K562 (cell line): ENCODE results near the gene VSTM2B.

Source experiments
- CHD2 ChIP-seq: IDR thresholded peaks from 2 replicates; pipeline ENCODE4 v1.6.1; 2011; ENCODE audit warnings: low read depth, low read length
- CTCF ChIP-seq, 3 experiments: IDR thresholded peaks in 2 of 3; conservative IDR thresholded peaks in 1 of 3; 2 replicates each; pipeline ENCODE4 v1.5.1; 2011 to 2012; ENCODE audit warnings: low read length in 3 of 3, mild to moderate bottlenecking in 3 of 3, control low read depth in 2 of 3, improper control_type of control experiment in 1 of 3, inconsistent platforms in 1 of 3, low read depth in 1 of 3, mixed read lengths in 1 of 3, moderate library complexity in 1 of 3; ENCODE audit not compliant: insufficient read depth in 2 of 3
- EGR1 ChIP-seq: fragments of 450-650 bp; conservative IDR thresholded peaks from 2 replicates; pipeline ENCODE4 v1.6.1; 2017; ENCODE audit warnings: mild to moderate bottlenecking
- HDAC6 ChIP-seq: IDR thresholded peaks from 2 replicates; pipeline ENCODE4 v1.6.1; 2012; ENCODE audit warnings: low read depth, mild to moderate bottlenecking, control low read depth, inconsistent platforms, low read length, moderate library complexity
- SIN3A ChIP-seq, 2 experiments: fragments of 150-350 bp in 1 of 2; IDR thresholded peaks; 2 replicates each; pipeline ENCODE4 v1.6.1; 2011 to 2016; ENCODE audit warnings: borderline replicate concordance in 2 of 2, low read depth in 2 of 2, low read length in 2 of 2, mild to moderate bottlenecking in 2 of 2, moderate library complexity in 2 of 2; ENCODE audit not compliant: control insufficient read depth in 1 of 2
- SMC3 ChIP-seq: conservative IDR thresholded peaks from 2 replicates; pipeline ENCODE4 v1.6.1; 2011; ENCODE audit warnings: low read depth, low read length, improper control_type of control experiment; ENCODE audit not compliant: insufficient read depth
- TEAD2 ChIP-seq: fragments of 450-650 bp; IDR thresholded peaks from 2 replicates; pipeline ENCODE4 v1.6.1; 2016; ENCODE audit warnings: missing genetic modification characterization, control low read depth, missing compliant biosample characterization
- U2AF1 ChIP-seq: fragments of 200-400 bp; formaldehyde crosslinking; optimal IDR thresholded peaks from 2 replicates; pipeline ENCODE3; 2017; ENCODE audit warnings: mild to moderate bottlenecking, low read depth, low read length, moderate library complexity
- ZSCAN29 ChIP-seq: fragments of 450-650 bp; IDR thresholded peaks from 2 replicates; pipeline ENCODE4 v1.6.1; 2017
- TF ChIP-seq, protein P1 (sequence below): sonication (generic); formaldehyde crosslinking; IDR thresholded peaks from 2 replicates; pipeline ENCODE4 v1.9.0; 2022; ENCODE audit warnings: mild to moderate bottlenecking, missing genetic modification reagents
- TF ChIP-seq, protein P2 (sequence below), 2 experiments: fragments of 450-650 bp in 1 of 2; sonication (generic) in 1 of 2; formaldehyde crosslinking in 1 of 2; IDR thresholded peaks in 1 of 2; conservative IDR thresholded peaks in 1 of 2; 2 replicates each; pipeline versions ENCODE4 v1.6.1 to v1.8.1; 2016 to 2023; ENCODE audit warnings: mild to moderate bottlenecking in 2 of 2, moderate library complexity in 2 of 2, inconsistent platforms in 1 of 2, missing genetic modification reagents in 1 of 2

DNA sequence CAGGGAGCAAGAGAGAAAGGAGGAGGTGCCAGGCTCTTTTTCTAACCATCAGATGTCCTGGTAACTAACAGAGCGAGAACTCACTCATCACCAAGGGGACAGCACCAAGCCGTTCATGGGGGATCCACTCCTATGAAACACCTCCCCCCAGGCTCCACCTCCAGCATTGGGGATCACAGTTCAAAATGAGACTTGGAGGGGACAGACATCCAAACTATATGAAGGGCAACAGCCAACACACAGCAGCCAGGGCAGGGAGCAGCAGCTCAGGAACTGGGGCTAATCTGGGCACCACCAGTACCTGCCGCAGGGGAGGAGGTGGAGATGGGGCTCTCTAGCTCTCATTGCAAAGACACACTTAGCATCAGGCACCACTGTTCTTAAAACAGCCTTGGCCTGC, 34.3 kb upstream of the VSTM2B start:
- TF ChIP-seq CTCF (IDR thresholded peaks at IDR 0.05 in 2 of 3, conservative IDR thresholded peaks at IDR 0.05 in 1 of 3; ENCODE audit: insufficient read depth in 2 of 3, low read depth in 1 of 3, low read length in 3 of 3) = no peak
- no peak for TF ChIP-seq CHD2
- no peak for TF ChIP-seq ZSCAN29
- no peak for TF ChIP-seq SIN3A (IDR thresholded peaks at IDR 0.05; ENCODE audit: borderline replicate concordance in 2 of 2, control insufficient read depth in 1 of 2, low read depth in 2 of 2, low read length in 2 of 2)
- TF ChIP-seq, protein P1, sequence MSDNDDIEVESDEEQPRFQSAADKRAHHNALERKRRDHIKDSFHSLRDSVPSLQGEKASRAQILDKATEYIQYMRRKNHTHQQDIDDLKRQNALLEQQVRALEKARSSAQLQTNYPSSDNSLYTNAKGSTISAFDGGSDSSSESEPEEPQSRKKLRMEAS (CRISPR knock-in tag) = no peak
- TF ChIP-seq, protein P2, sequence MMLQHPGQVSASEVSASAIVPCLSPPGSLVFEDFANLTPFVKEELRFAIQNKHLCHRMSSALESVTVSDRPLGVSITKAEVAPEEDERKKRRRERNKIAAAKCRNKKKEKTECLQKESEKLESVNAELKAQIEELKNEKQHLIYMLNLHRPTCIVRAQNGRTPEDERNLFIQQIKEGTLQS (IDR thresholded peaks at IDR 0.05) = no peak
- TF ChIP-seq, protein P2 (CRISPR knock-in tag; conservative IDR thresholded peaks at IDR 0.05) = no peak
- no peak for TF ChIP-seq HDAC6
- TF ChIP-seq SMC3 = no peak
- TF ChIP-seq U2AF1 = no peak
- no peak for TF ChIP-seq TEAD2 (tag)
- no peak for TF ChIP-seq EGR1
